HG03060 (cell line): Measurements from ENCODE around the gene SNX8.

Experiments used
- ATAC-seq: cut with Tn5 transposase; IDR thresholded peaks from one replicate; pipeline ENCODE4 v1.9.1; 2021; ENCODE audit warnings: low read depth, moderate number of reproducible peaks; ENCODE audit not compliant: unreplicated experiment

Gene SNX8

DNA sequence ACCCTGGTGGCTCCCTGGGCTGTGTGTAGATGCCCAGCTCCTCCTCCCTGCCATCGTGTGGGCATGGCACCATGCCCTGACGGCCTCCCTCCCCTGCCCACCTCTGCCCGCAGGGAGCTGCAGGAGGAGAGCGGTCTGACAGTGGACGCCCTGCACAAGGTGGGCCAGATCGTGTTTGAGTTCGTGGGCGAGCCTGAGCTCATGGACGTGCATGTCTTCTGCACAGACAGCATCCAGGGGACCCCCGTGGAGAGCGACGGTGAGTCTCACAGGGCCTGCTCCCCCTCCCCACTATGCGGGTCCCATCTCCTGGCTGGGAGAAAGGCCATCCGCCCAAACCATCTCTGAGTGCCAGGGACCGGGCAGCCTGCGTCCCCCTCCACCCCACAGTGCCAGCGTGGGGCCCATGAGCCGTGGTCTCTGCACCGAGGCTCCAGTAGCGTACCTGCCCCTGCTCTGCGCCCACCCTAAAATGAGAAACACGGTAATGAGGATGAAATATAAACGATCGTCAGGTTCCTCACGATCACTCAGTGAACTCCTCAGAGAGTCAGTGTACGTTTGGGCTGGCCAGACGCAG, 64.4 kb downstream of the SNX8 start:
- no peak for ATAC-seq

DNA sequence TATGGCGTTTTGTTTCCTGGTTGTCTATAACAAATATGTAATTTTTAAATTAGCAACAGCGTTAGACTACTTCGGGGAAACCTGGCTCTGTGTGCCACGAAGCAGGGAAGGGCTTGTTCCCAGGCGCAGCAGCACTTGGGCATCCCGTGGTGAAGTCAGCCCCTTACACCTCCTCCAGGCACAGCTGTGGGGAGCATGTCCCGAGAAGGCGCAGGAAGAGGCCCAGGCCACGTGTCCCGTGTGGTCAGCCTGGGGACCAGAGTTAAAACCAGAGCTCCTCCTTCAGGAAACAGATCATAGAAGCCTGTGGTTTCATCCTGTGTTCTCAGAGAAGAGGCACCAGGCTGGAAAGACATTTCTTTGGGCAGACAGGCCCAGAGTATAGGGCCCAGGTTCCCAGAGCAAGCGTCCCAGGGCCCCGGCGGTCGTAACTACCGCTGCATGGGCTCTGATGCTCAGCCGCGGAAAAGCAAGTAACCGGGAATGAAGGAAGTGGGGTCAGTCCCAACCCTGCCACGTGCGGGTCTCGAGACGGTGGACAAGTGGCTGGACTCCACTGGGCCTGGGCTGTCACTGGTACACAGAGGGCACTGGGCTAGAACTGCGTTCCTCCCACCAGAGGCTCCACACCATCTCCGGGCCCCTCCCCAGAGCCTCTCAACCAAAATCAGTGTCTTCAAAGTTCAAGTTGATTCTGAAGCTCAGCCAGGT, 65.1 kb downstream of the SNX8 start:
- no peak for ATAC-seq

DNA sequence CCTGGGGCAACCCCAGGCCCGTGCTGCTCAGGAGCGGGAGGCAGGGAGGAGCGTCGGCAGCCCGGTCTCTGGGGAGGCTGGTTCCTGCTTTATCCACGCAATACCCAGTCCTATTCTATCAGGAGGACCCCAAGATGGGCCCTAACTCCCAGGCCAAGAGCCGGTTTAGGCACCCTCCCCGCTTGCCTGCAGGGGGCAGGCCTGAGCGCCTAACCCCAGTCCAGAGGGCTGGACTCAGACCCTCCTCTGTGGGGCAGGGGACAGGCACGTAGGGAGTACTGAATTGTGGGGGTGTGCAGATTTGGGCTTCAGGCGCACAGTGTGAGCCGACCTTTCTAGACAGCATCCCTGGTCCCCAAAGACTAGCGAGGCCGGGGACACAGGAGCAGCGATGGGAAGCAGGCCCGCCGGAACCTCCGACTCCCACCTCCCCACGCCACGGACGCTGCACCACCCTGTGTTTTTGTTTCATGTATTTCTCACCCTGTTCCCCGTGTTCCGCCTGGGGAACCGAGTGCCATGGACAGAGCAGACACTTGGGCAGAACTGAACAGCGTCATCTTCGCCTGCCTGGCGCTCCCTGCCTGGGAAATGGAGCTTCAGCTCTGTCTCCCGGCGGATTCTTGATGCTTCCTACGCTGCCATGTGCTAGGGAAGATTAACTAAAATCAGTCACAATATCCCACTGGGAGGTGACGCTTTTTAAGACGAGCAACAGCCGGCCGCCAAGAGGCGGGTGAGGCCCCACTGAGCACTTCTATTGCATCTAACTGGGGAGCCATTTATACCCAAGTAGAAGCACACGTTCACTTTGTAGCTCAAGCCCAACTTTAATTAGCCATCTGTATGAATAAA, 66.9 kb downstream of the SNX8 start:
- no peak for ATAC-seq

DNA sequence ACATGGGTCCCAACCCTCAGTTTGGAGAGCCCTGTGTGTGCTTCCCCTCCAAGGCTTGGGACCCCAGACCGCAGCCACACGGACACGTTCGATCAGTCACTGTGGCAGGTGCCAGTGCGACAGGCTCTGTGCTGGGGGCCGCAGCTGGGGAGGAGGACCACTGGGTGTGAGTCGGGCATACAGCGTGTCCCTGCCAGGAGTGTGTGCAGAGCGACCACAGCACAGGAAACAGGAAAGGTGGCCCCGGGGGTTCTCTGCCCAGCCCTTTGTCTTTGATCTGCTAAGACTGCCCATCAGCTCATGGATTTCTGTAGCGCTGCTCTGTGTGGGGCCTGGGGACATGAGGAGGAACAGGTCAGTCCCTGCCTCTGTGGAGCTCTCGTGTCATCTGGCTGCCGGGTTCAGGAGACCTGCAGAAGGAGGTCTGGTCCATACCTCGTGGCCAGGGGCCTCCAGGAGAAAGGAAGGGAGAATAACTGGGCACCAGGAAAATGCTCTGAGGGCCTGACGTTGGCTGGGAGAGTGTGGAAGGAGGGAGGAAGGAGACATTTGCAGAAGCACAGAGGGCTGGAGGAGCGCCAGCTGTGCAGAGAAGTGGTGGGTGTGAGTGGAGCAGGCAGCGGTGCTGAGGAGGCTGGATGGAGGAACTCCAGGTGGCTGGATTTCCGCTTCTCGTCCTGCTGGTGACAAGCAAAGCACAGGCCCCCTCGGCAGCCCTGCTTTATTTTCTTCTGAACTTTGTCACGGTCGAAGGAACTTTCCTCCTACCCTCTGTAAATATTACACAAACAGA, 68.2 kb downstream of the SNX8 start:
- ATAC-seq: no peak

DNA sequence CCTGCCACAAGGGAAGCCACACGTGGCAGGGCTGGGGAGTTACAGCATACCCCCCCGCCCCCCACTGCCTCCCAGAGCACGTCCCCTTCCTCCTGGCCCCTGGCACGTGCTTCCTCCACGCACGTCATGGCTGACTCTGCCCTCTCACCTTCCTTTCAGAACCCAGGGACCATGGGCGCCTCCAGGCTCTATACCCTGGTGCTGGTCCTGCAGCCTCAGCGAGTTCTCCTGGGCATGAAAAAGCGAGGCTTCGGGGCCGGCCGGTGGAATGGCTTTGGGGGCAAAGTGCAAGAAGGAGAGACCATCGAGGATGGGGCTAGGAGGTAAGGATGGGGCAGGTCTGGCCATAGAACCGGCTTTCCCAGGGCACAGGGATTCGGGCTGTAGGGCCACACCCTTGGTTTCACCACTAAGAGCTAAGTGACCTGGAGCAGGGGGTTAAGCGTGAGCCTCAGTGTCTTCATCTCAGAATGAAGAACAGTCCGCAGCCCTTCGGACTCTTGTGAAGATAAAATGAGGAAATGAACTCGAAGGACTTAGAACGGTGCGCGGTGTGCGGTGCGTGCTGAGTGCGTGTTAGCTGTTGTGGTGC, 69.7 kb downstream of the SNX8 start:
- no peak for ATAC-seq

DNA sequence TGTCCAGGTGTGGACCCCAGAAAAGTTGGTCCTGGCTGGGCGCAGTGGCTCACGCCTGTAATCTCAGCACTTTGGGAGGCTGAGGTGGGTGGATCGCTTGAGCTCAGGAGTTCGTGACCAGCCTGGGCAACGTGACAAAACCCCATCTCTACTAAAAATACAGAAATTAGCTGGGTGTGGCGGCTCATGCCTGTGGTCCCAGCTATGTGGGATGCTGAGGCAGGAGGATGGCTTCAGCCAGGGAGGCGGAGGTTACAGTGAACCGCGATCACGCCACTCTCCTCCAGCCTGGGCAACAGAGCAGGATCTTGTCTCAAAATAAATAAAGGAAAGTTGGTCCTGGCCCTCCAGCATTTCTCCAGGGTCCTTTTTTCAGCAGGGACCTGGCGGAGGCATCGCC, 70.8 kb downstream of the SNX8 start:
- ATAC-seq: no peak

DNA sequence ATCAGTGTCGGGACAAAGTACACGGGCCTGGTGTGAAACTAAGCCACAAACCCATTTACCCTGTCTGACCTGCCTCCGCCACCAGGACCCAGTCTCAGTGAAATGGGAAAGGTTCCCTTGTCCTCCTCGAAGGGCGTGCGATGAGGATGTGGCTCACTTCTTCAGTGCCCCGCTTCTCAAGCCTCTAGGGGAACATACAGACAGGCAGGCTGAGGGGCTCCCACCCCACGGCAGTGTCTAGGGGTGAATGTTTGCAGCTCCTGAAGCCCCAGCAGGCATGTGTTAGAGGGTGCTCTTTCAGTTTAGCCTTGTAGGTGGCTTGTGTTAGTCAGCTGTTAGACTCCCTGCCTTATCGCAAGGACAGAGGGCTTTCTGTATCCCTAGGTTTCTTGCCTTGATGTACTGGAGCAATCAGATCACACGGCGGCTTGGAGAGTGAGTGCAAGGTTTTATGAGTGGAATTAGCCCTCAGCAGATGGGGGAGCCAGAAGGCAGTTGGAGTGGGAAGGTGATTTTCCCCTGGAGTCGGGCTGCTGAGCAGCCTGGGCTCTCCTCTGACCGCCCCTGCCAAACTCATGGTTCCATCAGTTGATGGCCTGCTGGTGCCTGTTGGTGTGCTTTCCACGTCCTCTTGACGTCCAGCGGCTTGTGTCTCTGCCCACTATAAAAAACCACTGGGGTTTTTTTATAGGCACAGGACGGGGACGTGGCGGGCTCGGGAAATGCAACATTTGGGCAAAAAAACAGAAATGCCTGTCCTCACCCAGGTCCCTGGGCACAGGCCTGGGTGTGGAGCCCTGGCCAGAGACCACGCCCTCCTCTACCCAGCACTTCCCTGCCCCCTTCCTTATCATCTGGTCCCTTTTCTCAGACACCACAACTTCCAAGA, 71.5 kb downstream of the SNX8 start:
- no peak for ATAC-seq

DNA sequence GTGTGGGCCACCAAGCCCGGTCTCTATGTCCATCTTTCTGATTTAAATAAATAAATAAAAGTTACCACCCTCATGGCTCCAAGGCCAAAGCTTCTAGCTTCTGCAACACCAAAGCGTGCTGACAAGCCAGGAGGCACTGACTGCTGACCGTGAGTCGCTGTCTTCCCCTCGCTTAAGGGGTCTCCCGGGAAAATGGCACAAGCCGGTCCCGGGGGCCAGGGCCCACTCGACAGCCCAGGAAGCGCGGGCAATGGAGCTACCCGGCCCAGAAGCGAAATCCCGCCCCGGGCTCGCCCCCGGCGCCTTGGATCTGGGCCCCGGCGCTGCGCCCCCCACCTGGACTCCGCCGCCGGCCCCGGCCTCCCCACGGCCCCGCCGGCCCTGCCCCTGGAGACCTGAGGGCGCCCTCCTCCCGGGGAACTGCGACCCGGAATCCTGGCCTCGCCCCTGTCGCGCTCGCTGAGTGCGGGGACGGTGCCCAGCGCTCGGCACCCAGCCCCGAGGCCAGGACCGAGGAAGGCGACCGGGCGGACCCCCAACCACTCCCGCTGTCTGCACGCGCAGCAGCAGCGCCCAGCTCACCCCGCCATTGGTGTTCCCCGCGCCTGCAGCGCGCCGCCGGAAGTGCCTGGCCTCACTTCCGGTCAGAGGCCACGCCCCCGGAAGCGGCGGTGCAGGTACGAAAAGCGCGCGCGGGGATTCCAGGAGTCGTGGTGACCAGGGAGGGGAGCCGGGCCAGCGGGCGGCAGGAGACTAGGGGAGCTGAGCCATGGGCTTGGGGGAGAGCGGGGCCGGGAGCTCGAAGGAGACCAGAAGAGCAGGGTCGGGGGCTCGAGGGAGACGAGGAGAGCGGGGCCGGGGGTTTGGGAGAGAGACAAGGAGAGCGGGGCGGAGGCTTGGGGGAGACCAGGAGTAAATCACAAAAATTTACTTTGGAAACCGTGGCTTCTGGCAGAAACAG, 72.4 kb downstream of the SNX8 start, which contains the start of the genes MRM2 and NUDT1:
TSS of gene MRM2 (minus strand) at position 626 of the 961 bp plus-strand sequence. CDS start at position 590, 36 bp downstream.
TSS of gene NUDT1 (plus strand) at position 647 of the 961 bp plus-strand sequence. CDS start 2,349 bp downstream, outside the sequence.
- ATAC-seq: no peak

DNA sequence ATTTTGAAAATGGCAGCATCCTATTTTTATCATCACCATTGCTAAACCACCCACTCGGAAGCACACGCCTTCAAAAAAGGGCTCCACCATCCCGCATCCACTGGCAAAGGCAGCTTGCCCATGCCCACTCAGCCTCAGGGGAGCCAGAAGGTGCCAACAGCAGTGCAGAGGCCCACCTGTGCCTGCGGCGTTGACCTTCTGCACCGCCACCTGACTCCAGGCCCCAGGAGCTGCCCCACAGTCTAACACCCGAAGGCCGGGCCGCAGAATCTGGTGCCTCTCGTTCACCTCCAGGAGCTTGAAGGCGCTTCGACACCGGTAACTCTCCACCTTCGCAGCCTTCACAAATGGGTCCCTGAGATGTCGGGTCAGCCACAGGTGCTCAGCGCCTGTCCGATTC, 75.0 kb downstream of the SNX8 start:
- no peak for ATAC-seq

DNA sequence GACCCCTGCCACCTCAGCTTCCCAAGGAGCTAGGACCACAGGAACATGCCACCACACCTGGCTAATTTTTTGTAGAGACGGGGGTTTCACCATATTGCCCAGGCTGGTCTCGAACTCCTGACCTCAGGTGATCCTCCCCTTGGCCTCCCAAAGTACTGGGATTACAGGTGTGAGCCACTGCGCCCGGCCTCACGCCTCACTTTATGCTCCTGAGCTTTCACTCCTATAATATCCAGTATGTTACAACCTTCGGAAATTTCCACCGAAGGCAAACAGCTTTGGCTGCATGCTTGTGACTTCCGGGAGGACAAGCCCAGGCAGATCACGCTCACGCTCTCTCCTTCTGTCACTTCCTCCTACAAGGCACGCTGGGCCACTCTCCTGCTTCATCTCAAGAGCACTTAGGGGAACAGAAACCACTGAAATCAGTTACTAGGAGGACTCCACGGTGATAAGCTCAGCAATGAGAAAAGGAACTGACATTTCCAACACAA, 77.1 kb downstream of the SNX8 start:
- no peak for ATAC-seq

DNA sequence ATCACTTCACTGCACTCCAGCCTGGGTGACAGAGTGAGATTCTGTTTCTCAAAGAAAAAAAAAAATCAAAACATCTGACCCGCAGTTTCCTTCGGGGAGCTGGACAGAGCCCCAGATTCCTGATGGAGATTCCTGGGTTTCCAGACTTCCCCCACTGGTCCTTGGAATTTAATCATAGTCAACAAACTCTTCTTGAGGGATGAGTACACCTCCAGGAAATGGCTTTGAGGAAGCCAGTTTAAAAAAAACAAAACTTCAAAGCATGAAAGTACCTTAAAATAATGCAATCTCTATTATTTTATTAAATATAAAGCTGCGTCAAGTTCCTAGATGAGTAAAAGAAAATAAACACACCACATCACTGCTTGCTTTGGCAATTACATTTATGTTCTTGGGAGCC, 80.3 kb downstream of the SNX8 start:
- no peak for ATAC-seq

DNA sequence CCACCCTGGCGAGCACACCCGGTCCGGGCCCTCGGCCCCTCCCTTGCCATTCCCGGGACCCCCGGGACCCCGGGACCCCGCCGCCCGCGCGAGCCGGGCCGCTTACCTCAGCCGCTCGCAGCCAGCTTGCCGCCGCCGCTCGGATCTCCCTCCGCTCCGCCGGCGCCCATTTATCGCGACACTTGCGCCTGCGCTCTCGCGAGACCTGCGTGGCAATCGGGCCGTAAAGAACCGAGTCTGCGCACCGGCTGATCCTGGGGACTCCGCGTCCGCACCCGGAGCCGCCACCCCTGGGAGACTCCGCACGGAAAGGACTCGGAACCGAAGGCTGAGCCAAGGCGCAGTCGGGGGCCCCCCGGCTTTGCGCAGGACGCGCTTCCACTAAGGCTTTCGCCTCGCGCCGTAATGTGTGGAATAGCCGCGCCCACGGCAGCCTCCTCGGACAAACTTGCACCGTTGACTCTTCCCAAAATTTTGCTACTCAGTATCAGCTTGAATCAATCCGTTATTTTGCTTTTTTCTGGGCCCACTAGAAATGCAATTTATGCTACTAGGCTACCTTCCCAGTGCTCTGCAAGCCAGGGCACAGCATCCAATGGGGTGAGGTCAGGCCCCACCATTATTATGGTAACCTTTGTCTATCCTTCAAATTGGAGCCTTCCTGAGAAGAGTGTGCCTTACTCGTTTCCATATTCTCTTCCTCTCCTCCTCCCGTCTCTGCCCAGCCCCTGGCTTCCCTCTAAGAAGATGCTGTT, 81.3 kb downstream of the SNX8 start, which contains the start of gene MAD1L1:
TSS of gene MAD1L1 (minus strand) at position 180 of the 755 bp plus-strand sequence. CDS start 2,812 bp downstream, outside the sequence.
- peak; percentile 52 for ATAC-seq

DNA sequence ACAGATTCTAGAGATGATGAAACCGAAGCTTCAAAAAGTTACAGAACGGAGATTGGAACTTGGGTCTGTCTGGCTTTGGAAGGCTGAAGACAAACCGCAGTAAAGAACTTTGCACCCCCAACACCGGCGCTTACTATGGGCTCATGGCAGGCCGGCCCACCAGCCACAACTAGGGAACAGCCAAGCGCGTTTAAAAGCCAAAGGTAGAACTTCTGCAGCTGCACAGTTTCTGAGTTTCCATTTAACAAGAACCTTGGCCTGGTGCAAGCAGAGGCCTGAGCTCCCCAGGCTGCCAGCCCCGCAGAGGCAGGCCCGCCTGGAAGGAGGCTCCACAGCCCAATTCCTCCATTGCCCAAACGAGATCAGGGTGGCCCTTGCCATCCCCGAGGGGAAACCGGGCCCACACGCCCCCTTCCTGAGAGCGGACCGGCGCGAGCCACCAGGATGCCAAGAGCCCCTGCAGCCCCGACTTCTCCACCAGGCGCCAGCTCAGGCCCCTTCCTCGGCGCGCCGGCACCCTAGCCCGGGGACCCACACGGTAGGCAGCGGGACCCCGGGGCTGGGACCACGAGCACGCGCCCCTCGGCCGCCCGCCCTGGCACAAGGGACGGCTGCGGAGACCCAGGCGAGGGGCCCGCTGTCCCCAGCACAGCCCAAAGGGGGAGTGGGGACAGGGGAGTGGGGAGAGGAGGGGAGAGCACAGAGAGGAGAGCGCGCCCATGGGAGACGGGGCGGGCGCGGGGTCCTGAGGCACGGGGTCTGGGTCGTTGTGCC, 82.1 kb downstream of the SNX8 start:
- ATAC-seq: no peak

DNA sequence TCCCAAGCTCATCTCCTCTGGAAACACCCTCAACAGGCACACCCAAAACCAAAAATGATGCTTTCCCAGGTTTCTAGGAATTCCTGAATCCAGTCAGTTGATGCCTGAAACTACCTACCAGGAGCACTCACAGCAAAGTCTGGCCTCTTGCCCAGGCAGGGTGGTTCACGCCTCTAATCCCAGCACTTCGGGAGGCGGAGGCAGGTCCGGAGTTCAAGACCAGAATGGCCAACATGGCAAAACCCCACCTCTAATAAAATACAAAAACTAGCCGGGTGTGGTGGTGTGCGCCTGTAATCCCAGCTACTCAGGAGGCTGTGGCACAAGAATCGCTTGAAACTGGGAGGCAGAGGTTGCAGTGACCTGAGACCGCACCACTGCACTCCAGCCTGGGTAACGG, 83.4 kb downstream of the SNX8 start:
- no peak for ATAC-seq

DNA sequence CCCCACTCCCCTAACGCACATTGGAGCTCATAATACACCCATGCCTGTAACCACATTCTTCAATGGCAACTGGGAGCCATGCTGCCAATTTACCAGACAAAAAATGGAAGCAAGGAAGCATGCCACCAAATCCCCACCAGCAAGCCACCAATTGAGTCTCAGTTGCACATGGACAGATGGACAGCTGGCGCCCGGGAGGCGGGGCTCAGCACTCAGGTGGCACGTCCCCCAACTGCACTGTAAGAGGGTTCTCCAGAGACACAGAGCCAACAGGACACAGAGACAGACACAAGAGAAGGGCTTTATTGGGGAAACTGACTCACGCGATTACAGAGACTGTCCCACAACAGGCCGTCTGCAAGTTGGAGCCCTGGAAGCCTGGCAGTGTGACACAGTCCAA, 84.0 kb downstream of the SNX8 start:
- ATAC-seq: no peak

DNA sequence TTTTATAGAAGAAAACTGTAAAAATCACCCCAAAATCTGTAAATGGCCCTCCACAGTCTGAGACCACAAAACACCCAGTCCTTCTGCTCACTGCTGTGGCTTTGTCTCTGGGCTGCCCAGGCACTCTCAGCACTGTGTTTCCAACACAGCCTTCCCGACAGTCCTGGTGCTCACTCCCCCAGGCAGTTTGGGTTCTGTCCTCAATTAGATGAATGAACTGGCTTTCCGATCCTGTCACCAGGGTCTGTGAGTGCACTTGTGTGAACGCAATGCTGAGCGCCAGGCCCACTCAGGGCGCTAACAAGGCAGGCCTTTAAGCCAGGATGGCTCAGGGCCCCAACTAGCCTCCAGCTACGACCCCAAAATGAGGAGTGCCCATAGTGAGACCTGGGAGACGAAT, 84.8 kb downstream of the SNX8 start:
- ATAC-seq: no peak
